Erythroblast (primary cell): ENCODE measurements around the gene LTBP3.
A peak's percentile ranks its signal among the peaks of the same experiment; 100 is the strongest.

Experiments
- DNase-seq, 2 experiments: peaks; one replicate each; lab custom pipeline; 2025; lab: John Stamatoyannopoulos, UW
- GATA1 ChIP-seq: IDR thresholded peaks from 2 replicates; pipeline ENCODE4 v1.6.1; 2011; ENCODE audit warnings: low read depth, mild to moderate bottlenecking, control low read depth, low read length, moderate library complexity
- POLR2A ChIP-seq: IDR thresholded peaks from 2 replicates; pipeline ENCODE4 v1.6.1; 2011; ENCODE audit warnings: mild to moderate bottlenecking, low read length

The LTBP3 gene

GRCh38 chr11:65558930-65559509 is 861 bp upstream of the LTBP3 start:
- TF ChIP-seq GATA1, result no peak
- no peak for TF ChIP-seq POLR2A
- DNase-seq, result no peak

GRCh38 chr11:65557280-65558001 is 718 bp downstream of the LTBP3 start:
- TF ChIP-seq GATA1 (no peak), POLR2A (no peak)

GRCh38 chr11:65556470-65557279 is 1.5 kb downstream of the LTBP3 start:
- no peak for DNase-seq
- TF ChIP-seq GATA1, result no peak
- TF ChIP-seq POLR2A, result no peak

More at GRCh38 chr11:65557280-65558001, 718 bp downstream of the LTBP3 start:
- DNase-seq, result no peak

GRCh38 chr11:65555693-65556231 is 2.4 kb downstream of the LTBP3 start:
- peak in 1 of 2 experiments; percentile 49 for DNase-seq
- TF ChIP-seq POLR2A, result no peak
- TF ChIP-seq GATA1, result no peak

GRCh38 chr11:65554842-65555430 is 3.2 kb downstream of the LTBP3 start:
- TF ChIP-seq POLR2A, result no peak
- no peak for TF ChIP-seq GATA1
- no peak for DNase-seq

GRCh38 chr11:65554057-65554818 is 3.9 kb downstream of the LTBP3 start:
- DNase-seq, result no peak
- TF ChIP-seq GATA1, result no peak
- no peak for TF ChIP-seq POLR2A

- no peak for TF ChIP-seq POLR2A
- TF ChIP-seq GATA1, result no peak
- peak; percentile 75 to 81 for DNase-seq
Measured at GRCh38 chr11:65553301-65554001, 4.7 kb downstream of the LTBP3 start.

GRCh38 chr11:65552388-65552951 is 5.7 kb downstream of the LTBP3 start:
- TF ChIP-seq GATA1 (no peak), POLR2A (no peak)

GRCh38 chr11:65551572-65552387 is 6.4 kb downstream of the LTBP3 start:
- DNase-seq, result peak; percentile 74 to 76
- TF ChIP-seq POLR2A, result no peak
- TF ChIP-seq GATA1, result no peak

More at GRCh38 chr11:65552388-65552951, 5.7 kb downstream of the LTBP3 start:
- no peak for DNase-seq

GRCh38 chr11:65549096-65549495 is 9.1 kb downstream of the LTBP3 start:
- no peak for DNase-seq
- no peak for TF ChIP-seq GATA1
- no peak for TF ChIP-seq POLR2A

- no peak for TF ChIP-seq GATA1
- TF ChIP-seq POLR2A, result no peak
- no peak for DNase-seq
Measured at GRCh38 chr11:65548395-65548794, 9.8 kb downstream of the LTBP3 start.
